ENCODE measurements around the gene SPNS2.

Gene SPNS2

GRCh38 chr17:4582691-4583090, 84.0 kb downstream of the SPNS2 start:
- TF ChIP-seq CTCF (conservative IDR thresholded peaks at IDR 0.05), result no peak
- H3K27ac ChIP-seq, result no peak overlapping the region

DNA sequence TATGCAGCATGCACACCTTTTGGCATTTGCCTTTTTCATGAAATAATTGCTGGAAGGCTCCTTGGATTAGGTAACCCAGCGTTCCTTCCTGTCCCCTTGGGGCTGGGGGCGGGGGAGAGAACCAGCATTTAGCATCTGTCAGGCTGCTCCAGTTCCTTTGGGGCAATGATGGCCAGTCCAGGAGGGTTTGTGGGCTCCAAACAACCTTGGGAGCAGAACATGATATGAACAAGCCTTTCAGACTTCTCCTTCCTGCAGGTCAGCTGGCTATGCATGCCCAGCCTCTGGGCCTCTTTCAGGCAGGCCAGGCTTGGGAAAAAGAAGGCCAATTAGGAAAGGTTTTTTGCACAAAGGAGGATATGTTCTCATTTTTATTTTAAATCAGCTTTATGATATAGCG, 84.5 kb downstream of the SPNS2 start:
- no peak for TF ChIP-seq CTCF (conservative IDR thresholded peaks at IDR 0.05)

GRCh38 chr17:4583782-4584100, 85.1 kb downstream of the SPNS2 start:
- peak; percentile 75 for TF ChIP-seq CTCF (conservative IDR thresholded peaks at IDR 0.05)
- H3K27ac ChIP-seq, result peak overlapping the region; percentile 66

More for the DNA sequence above, 84.5 kb downstream of the SPNS2 start:
- no peak overlapping the region for H3K27ac ChIP-seq

- peak within 1 kb of the TSS; percentile 66 for H3K27ac ChIP-seq
- peak; percentile 38 for TF ChIP-seq CTCF (conservative IDR thresholded peaks at IDR 0.05)
Measured at GRCh38 chr17:4584101-4584916, 85.6 kb downstream of the SPNS2 start, which contains the start of gene SMTNL2. TSS of gene SMTNL2 (plus strand) at chr17:4584529. CDS start at chr17:4584606, 77 bp downstream.

GRCh38 chr17:4584917-4585637, 86.4 kb downstream of the SPNS2 start:
- TF ChIP-seq CTCF (conservative IDR thresholded peaks at IDR 0.05), result no peak
- H3K27ac ChIP-seq, result peak overlapping the region; percentile 66

- no peak overlapping the region for H3K27ac ChIP-seq
- TF ChIP-seq CTCF (conservative IDR thresholded peaks at IDR 0.05), result no peak
Measured at GRCh38 chr17:4585638-4585994, 86.9 kb downstream of the SPNS2 start.

DNA sequence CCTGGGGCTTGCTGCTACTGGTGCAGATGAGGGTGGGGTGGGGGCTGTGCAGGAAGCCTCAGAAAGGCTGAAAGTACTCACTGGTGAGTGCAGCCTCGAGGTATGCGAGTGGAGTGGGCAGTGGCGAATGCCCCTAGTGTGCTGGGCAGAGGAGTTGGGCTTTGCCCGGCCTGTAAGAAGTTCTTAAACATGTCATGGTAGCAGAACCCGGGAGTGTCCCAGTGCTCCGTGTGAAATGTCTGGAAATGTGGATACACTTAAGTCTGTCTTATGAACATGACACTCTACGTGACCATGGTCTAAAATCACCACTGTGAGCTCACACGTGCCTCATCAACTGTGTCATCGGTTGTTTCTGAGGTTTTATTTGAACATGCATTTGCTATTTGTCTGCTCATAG, 87.4 kb downstream of the SPNS2 start:
- no peak overlapping the region for H3K27ac ChIP-seq
- TF ChIP-seq CTCF (conservative IDR thresholded peaks at IDR 0.05), result no peak

Data from VCaP (cell line).